NCI-H1436 (cell line): Measurements from ENCODE around the gene ARHGAP24.
A peak's percentile ranks its signal among the peaks of the same experiment; 100 is the strongest.

Experiments
- DNase-seq: peaks from one replicate; lab custom pipeline; 2025; lab: John Stamatoyannopoulos, UW

Gene ARHGAP24

DNA sequence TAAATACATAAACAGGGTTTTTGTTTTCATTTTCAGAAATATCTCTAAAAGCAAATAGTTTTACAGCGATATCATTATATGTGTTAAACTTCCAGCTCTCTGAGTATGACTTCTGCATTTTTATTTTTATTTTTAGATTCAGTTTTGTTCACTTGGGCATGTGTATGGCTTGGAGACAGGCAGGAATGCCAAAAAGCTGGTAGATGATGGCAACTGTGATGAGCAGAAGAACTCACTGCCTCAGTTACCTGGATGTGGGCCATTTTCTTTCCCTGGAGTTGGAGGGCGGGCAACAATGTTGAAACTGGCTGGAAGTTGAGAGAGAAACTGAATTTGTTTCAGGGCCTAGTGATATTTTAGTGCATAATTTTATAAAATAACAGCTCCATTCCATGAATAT is 266.4 kb downstream of the ARHGAP24 start:
- DNase-seq: no peak

DNA sequence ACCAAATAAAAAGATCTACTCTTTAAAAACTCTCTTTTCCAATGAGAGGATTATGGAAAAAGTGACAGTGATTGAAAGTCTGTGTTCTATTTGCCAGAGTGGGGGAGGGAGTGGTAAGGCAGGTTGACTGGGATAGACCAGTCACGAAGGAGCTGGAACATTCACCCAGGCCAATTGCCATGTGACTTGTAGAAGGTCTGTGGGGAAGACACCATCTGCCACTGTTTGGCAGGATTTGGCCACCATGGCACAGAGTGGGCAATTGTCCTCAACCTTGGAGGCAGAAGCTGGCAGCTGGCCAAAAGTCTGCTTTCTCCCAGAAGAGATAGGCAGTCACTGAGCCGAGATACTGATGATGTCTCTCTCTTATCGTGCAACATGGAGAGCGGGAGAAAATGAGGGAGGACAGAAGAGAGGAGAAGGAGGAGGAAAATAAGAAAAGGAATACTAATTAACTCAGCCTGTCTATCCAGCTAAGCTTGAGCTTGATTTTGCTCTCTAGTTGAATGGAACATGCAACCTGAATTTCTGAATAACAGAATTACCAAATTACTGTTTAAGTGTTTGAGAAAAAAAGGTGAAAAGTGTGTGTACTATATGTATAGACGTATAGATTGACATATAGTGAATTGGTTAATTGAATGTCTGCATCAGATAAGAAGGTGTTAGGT is 267.1 kb downstream of the ARHGAP24 start:
- DNase-seq: no peak

DNA sequence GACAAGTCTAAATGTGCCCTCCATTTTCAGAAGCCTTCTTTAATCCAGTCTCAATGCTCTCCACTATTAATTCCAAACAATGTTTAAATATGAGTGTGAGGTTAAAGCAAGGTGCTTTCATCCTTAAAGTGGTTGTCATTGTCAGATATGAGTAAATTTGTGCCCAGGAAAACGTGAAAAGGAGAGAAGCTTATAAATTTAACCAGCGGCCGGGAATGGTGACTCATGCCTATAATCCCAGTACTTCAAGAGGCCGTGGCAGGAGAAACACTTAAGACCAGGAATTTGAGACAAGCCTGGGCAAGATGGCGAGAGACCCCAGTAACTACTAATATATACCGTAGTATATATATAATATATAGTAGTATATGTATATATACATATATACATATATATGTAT is 270.0 kb downstream of the ARHGAP24 start:
- DNase-seq: no peak

DNA sequence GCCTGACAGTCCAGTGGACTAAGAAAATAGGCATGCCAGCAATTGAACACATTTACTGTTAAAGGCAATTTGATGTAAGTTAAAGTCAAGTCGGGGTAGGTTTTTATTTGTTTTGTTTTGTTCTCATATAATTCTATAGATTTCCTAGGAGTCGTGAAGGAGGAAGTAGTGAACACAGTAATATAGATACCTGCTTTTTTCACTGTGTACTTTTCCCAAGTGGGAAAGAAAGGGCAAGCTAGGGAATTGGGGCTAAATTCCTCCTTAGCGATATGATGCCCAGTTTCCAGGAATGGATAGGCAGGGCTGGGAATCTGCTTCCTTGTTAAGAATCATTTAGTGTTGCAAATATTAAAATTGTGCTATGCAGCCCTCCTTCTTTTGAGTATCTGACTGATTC is 271.0 kb downstream of the ARHGAP24 start:
- DNase-seq: no peak

DNA sequence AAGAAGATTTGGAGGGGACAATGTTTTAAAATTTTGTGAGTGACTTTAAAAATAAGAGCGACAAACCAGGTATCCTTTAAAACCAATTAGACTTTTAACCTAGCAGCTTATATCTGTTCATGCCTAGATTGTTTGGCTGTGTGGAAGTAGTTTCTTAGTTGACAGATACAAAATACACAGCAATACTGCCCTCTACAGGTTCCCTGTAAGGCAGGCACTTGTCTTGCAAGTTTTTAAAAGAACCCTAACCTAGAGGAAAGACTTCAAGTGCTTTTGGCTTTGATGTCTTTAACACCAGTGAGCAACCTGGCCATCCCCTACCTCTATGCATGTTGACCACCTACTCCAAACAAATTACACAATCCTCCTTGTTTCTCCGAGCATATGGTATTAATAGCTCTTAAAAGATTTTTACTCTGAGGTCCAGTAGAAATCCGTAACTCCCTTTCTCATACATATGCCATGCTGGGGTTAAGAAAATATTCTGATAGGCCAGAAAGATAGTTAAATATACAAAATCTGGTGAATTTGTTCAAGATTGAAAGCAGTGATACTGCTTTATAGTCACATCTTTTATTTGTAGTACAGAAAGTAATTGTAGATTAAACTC is 273.0 kb downstream of the ARHGAP24 start:
- peak; percentile 72 for DNase-seq

DNA sequence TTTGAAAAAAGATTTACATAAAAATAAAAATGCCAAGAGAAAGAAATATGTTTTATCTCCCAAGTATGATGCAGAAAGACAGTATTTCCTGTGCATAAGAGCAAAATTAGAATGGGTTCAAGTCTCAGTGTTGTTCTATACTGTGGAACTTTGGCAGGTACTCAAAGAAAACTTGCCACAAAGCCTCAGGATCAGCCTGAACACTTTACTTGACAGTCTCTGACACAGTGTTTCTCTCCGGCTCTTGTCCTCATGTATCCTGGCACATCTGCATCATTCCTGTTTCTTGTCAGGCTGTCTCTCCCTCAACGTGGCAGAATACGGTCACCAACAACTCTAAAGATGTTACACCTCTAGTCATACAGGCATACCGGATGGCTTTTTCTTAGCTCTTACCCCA is 273.7 kb downstream of the ARHGAP24 start:
- DNase-seq: no peak

DNA sequence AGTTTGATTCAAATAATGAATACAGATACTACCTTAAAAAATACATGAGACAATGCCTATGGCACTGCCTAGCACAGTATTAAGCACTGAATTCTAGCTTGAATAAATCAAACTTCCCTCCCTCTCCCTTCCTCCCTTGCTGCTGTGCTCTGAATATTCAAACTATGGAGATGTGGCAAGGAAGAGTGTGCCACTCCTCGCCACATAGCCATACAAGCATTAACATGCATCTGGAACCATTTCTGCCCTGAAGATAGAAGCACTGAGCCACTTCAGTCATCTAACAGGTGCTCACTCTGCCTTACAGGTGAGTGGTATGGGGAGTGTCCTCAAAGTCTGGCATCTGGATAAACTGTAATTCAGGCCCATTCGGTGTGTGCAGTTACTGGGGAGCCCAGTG is 276.9 kb downstream of the ARHGAP24 start:
- no peak for DNase-seq

DNA sequence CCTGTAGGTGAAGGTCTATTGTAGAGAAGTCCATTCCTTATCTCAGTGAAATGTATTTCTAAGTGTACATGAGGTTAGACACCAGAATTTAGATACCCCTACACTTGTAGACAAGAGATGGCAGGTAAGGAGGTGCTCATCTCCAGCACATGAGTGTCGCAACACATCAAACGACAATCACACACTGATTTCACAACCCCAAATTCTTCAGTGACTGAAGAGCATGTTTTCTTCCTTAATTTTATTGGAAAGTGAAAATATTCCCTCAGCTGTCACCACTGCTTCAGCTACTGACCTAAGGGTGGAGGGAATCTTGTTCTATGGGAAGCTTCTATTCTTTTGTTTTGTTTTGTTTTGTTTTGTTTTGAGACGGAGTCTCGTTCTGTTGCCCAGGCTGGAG is 280.3 kb downstream of the ARHGAP24 start:
- no peak for DNase-seq

DNA sequence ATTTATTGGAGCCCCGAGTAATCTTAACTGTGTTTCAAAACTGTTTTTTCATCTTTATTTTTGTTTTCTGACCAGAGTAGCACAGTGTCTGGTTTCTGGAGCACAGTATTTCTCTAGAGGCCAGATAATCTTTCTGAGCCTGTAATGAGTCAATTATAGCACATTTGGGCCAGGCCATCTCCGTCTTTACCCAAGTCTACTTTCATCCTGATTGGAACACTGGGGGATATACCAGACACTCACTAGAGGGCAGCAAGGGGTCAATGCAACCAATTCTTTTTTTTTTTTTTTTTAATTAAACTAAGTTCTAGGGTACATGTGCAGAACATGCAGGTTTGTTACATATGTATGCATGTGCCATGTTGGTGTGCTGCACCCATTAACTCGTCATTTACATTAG is 282.0 kb downstream of the ARHGAP24 start:
- DNase-seq: peak; percentile 16

DNA sequence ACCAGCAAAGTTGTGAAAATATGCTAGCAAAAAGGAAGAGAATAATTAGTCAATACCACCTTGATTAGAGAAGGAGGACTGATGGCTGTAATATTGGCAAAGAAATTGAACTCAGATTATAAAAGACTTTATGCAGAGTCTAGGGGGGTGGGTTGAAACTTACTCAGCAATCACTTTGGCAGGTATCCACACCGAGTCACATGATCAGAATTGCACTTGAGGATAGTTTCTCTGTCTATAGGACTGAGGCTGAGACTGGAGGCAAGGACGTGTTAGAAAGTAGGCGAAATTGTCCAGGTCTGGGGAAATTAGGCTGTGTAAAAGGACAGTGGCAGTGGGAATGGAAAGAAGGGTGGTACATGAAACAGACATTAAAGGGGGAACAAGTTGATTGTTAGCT is 284.4 kb downstream of the ARHGAP24 start:
- DNase-seq: no peak

DNA sequence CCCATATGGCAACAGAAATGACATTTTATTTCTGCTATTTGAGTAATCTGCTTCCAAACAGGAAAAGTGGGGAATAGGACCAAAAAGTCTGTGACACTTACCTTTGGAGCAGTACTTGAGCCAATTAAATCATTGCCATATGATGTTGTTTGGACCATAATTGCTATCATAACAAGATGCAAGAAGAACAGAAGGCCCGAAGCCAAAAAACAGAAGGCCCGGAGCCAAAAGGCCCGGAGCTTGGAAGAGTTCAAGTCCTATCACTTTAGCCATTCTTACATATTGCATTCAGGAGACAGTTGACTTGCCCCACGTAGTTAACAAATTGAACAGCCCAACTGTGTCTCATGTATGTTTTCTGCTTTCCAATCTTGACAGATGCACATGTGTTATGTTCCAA is 285.6 kb downstream of the ARHGAP24 start:
- DNase-seq: no peak

DNA sequence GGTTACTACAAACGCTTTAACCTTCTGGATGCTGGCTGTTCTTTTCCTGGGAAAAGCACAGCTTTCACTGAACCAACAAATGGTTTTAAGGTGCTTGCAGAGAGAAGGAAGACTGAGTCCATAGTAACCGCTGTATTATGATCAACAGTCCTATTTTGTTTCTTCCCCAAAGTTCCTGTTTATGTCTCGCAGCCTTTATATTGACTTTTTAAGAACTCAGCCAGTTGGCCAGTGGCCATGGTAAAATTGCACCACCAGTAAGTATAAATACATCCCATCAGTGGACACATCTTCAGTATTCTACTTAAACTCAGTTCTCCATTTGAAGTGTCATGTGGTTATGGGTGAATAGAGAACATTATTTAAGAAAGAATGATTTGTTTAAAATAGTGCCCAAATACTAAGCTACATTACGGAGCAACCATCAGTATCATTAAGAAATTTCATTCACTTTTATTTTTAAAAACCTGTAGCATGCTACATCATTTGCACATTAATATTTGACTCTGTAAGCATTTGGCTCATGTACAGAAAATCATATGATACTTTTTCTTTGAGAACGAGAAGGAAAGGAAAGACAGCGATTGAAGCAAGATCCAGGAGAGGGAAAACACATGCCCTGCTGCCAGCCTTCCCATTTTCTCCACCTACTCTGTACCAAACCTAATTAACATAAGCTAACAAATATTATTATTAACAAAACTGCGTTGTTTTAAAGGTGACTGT is 287.0 kb downstream of the ARHGAP24 start:
- DNase-seq: no peak

DNA sequence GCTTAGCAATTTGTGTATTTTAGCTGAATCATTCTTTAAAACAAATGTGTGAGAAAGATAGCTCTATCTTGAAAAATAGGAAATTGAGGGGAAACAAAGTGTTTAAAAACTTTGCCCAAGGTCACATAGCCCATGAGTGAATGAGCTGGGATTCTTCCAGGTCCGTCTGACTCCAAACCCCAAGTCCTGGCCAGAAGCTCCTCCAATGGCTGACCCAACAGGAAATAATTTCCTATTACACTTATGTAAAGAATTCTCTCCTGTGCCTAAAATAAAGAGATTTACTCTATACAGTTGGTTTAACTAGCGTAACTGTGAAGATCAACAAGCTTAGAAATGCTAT is 287.6 kb downstream of the ARHGAP24 start:
- DNase-seq: no peak

DNA sequence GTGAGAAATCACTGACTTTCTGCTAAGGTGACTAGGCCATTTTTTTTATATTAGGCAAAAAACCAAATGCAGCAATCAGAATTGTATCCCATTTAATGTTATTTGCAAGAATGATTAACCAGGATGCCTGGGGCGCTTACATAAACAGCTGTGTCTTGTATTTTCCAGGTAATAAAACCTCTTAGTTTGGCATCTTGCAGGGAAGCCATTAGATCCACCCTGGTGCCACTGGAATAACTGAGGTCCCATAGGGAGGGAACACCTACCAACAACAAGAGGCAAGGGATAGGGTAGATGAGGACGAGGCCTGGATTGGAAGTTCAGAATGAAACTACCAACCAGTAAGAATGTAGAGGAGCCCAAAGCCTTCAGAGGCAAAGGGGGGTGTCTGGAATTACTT is 288.3 kb downstream of the ARHGAP24 start:
- DNase-seq: no peak

DNA sequence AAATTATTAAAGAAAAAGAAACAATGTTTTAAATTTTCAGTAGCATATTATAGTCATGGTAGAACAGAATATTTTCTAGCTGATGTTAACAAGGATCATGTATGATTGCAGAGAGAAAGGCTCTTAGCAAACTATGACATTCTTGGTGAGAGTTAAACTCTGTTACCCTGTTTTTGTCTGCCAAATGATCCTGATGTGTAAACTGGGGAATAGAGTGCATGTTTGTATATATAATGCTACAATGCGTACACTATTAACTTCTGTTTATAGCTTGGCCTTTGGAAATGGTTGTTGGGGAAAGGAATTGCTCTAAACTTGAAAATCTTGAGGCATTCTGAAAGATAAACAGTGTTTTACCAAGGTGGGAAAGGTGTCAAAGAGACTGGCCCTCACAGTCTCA is 292.7 kb downstream of the ARHGAP24 start:
- DNase-seq: no peak

DNA sequence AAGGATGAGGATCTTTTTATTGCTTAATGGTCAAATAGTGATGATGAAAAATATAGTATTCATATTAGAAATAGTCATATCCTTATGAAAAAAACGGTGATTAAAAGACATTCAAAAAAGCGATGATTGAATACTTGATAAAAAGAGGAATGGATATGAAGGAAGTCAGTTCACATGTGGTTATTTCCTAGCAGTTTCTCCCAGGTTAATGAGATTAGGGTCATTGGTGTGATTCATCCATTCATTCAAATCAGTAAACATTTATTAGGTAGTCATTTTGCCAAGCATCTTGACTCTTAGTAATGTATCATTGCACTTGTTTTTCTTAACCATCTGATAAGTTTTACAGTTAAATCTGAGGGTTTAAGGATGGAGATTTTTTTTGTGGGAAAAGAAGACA is 294.1 kb downstream of the ARHGAP24 start:
- no peak for DNase-seq

DNA sequence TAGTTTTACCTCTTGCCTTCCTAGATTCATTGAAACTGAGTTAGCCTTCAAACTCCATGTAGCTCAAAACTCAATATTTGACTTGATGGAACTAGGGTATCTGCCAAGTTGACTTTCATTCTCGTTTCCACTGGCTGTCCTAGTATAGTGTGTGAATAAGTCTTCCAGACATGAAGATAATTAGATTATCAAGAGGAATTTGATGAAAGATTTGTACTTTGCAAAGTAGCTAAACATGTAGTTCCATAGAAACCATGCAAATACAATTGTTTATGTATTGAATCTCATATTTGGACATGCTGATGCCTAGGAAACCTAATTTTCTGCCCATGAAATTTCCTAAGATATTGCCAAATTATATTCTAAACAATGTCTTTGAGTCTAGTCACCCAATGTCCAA is 297.5 kb downstream of the ARHGAP24 start:
- DNase-seq: no peak

DNA sequence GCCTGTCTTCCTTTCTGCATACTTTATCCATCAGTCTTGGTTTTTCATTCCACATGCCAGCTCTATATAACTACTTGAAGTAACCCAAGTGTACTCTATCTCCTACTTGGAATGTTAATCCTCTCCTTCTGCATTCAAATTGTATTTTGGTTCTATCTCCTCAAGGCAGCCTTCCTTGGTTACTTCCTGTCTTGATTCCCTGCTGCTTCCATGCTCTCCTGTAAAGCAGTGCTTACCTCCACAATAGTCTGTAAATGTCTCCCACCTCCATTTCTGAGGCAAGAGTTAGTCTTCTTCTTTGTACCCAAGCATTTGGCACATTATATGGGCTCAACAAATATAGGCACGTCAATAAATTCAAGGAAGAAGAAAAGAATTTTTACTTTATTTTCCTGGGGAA is 298.4 kb downstream of the ARHGAP24 start:
- DNase-seq: no peak

DNA sequence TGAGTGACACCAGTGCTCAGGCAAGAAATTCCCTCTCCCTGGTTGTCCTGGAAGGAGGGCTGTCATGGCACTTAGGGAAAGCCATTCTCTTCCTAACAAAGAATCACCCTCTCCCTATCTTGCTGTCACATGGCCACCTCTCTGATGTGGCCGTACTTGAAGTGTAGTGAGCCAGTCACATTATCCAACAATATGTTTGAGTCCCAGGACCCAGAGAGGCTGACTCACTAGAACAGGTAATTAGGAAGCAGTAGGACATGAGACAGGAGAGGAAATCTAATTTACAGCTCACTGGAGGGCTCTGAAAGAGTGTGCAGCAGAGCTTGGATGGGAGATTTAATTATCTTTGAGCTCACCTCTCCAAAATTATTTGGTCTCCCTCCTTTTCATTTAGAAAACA is 299.1 kb downstream of the ARHGAP24 start:
- peak; percentile 8 for DNase-seq

DNA sequence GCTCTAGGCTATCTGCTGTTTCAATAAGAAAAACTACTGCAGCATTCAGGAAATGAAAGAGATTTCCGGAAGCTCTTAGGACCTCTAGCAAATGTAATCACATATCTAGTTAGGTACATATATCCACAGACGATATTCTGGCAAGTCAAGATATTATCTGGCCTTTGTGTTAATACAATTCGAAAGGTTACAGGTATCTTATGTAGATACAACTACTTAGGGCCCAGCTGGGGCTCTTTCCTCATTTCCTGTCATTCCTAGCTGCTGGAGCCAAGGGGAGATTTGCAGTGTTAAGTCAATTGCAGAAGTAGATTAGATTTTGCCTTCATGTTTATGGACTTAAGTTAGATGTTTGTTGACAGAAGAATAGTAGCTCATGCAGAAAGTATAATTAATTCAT is 299.5 kb downstream of the ARHGAP24 start:
- DNase-seq: no peak

DNA sequence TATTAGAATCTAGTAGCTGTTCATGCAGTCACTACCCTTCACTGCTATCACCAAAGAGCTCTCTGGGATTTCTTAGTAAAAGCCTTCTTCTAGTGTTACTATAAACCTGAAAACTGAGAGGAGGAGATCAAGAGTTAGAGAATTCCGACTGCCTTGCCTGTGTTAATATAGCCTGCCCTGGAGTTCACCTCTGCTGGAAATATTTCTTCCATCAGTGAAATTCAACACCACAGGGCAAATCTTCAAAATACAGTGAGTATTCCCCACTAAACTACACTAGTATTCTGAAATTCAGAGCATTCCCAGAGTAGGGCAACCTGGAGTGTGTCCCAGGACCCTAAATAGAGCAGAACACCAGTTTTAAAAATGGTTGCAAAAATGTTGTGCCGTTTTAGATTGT is 301.1 kb downstream of the ARHGAP24 start:
- DNase-seq: no peak

DNA sequence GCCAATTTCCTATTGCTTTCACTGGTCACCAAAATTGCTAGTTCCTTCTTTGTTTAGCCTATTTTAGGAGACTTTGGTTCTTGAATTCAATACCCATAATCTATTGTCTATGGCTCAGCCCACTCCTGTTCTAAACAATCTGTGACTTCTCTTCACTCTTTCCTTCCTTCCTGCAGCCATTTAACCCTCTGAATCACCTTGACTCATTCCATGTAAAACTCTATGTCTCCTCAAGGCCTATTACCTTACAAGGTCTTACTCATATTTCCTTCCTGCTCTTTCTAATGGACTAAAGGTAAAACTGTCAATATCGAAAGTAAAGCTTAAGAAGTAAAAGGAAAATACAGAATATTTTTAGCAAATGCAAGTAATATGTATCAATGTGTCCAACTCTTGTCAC is 301.6 kb downstream of the ARHGAP24 start:
- no peak for DNase-seq

DNA sequence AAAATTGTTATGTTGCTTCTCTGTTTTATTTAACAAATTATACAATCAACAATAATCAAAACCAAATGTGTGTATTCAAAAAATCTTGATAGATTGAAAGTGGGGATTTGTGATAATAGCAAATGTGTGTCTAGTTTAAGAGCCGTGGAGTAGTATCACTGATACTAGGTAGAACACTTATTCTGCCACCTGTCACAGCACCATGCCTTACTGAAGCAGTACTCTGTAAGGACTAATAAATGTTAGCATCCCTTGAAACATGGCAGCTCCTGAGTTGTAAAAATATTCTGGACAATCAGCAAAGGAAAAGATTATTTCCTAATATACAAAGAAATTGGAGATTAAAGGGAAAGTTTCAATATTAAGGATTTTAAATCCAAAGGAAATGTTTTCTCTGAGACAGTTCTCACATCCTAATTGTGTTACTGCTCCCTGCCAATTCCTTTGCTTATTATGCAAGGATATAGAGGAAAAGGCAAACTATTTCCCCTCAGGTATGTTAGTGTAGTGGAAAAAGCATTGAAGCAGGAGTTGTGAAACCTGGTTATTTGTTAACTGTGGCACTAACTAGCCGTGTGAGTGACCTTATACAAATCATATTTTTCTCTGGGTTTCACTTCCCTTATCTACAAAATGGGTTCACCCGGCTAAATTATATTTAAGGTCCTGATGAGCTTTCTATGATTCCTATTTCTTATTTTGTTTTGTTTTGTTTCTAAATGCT is 303.1 kb downstream of the ARHGAP24 start:
- no peak for DNase-seq
